Measurements from ENCODE around the gene POLE. TPM values are rescaled to one million over a fixed set of nuclear protein-coding genes. Genes with fewer than 3 reads are reported as not detected.

POLE gene, protein sequence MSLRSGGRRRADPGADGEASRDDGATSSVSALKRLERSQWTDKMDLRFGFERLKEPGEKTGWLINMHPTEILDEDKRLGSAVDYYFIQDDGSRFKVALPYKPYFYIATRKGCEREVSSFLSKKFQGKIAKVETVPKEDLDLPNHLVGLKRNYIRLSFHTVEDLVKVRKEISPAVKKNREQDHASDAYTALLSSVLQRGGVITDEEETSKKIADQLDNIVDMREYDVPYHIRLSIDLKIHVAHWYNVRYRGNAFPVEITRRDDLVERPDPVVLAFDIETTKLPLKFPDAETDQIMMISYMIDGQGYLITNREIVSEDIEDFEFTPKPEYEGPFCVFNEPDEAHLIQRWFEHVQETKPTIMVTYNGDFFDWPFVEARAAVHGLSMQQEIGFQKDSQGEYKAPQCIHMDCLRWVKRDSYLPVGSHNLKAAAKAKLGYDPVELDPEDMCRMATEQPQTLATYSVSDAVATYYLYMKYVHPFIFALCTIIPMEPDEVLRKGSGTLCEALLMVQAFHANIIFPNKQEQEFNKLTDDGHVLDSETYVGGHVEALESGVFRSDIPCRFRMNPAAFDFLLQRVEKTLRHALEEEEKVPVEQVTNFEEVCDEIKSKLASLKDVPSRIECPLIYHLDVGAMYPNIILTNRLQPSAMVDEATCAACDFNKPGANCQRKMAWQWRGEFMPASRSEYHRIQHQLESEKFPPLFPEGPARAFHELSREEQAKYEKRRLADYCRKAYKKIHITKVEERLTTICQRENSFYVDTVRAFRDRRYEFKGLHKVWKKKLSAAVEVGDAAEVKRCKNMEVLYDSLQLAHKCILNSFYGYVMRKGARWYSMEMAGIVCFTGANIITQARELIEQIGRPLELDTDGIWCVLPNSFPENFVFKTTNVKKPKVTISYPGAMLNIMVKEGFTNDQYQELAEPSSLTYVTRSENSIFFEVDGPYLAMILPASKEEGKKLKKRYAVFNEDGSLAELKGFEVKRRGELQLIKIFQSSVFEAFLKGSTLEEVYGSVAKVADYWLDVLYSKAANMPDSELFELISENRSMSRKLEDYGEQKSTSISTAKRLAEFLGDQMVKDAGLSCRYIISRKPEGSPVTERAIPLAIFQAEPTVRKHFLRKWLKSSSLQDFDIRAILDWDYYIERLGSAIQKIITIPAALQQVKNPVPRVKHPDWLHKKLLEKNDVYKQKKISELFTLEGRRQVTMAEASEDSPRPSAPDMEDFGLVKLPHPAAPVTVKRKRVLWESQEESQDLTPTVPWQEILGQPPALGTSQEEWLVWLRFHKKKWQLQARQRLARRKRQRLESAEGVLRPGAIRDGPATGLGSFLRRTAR (N-terminal part only)
- 144 and 154 TPM in 2 replicates for total RNA-seq

GRCh38 chr12:132687211-132688164 is at the start of gene POLE, which contains the start of gene PXMP2:
TSS of gene POLE (minus strand) at chr12:132687342. CDS start at chr12:132687315, 27 bp downstream.
TSS of gene PXMP2 (plus strand) at chr12:132687587. CDS start at chr12:132687671, 84 bp downstream.
- intact Hi-C loops (cut with micrococcal nuclease) = loop anchor here (1.0 to 5.0 kb wide), 5 partner anchors 23 to 545 kb away; partner anchors contain the start of genes ANKLE2, DDX51, NOC4L and PGAM5

GRCh38 chr12:132736913-132737312 is 49.8 kb upstream of the POLE start:
- intact Hi-C loops (cut with micrococcal nuclease) = no loop called here

GRCh38 chr12:132736378-132736777 is 49.2 kb upstream of the POLE start:
- intact Hi-C loops (cut with micrococcal nuclease) = no loop called here

DNA sequence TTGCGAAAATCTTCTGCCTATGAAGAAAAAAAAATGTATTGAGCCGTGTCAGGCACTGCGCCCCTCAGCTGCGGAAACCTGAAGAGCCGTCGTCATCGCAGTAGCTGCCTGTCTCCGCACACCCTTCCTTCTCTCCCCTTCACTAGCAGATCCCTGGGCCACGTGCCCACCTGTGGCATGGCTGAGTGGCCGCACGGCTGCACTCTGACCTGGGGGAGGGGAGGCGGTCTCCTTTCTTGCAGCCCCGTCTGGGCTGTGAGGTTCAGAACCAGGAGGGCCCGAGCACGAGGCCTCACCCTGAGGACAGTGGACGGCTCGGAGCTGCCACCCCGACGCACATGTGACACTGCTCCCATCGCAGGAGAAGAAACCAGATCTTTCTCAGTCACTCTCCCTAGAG is 48.4 kb upstream of the POLE start:
- intact Hi-C loops (cut with micrococcal nuclease) = no loop called here

GRCh38 chr12:132734206-132734605 is 47.1 kb upstream of the POLE start:
- intact Hi-C loops (cut with micrococcal nuclease) = no loop called here

DNA sequence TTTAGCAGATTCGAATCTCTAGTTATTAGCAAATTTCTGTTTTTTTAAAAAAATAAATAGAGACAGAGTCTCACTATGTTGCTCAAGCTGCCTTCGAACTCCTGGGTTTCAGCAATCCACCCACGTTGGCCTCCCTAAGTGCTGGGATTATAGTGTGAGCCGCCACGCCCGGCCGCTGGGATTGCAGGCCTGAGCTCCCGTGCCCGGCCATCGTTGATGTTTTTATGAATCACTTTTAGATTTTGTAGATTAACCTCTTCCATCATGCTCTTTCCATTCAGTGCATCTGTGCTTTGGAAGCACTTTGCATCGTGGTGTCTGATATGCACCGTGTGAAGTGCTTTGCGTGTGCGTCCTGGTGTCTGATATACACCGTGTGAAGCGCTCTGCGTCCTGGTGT is 44.4 kb upstream of the POLE start:
- intact Hi-C loops (cut with micrococcal nuclease) = no loop called here

- intact Hi-C loops (cut with micrococcal nuclease) = no loop called here
Observed at GRCh38 chr12:132730353-132730752, 43.2 kb upstream of the POLE start.

- intact Hi-C loops (cut with micrococcal nuclease) = no loop called here
Observed at GRCh38 chr12:132729541-132730320, 42.6 kb upstream of the POLE start.

GRCh38 chr12:132728502-132728901 is 41.4 kb upstream of the POLE start:
- intact Hi-C loops (cut with micrococcal nuclease) = no loop called here

- intact Hi-C loops (cut with micrococcal nuclease) = no loop called here
Observed at GRCh38 chr12:132727091-132727794, 40.1 kb upstream of the POLE start.

GRCh38 chr12:132726386-132726785 is 39.2 kb upstream of the POLE start:
- intact Hi-C loops (cut with micrococcal nuclease) = no loop called here

DNA sequence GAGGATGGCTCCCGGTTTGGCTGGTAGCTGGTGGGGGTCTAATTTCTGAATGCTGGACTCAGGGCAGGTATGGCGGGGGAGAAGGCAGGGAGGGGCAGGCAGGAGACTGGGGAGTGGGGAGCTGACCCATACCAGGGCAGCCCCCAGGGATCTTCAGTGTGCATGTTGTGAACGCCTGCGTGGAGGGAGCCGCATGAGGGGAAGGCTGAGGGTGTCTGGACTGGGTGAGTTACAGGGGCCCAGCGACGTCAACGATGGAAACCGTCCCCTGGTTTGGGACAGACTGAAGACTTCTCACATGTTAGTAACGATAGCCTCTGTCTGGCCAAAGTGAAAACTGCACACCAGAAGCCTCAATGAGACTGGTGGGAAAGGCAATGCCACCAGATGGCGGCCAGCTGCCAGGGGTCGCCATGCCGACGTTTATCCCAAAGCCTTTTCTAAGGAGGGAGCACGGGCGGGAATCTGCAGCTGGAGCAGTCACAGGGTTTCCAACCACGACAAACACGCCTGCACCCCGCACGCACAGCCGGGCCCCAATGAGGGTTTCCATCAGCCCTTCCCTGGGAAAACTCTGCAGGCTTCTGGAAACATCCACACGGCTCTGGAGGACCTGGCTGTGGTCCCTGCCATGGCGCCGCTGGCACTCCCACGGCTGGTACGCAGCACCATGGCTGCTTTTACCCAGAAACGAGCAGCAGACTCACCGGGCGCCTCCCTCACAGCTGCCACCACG is 37.5 kb upstream of the POLE start:
- intact Hi-C loops (cut with micrococcal nuclease) = no loop called here

- intact Hi-C loops (cut with micrococcal nuclease) = no loop called here
Observed at GRCh38 chr12:132723764-132724140, 36.6 kb upstream of the POLE start.

DNA sequence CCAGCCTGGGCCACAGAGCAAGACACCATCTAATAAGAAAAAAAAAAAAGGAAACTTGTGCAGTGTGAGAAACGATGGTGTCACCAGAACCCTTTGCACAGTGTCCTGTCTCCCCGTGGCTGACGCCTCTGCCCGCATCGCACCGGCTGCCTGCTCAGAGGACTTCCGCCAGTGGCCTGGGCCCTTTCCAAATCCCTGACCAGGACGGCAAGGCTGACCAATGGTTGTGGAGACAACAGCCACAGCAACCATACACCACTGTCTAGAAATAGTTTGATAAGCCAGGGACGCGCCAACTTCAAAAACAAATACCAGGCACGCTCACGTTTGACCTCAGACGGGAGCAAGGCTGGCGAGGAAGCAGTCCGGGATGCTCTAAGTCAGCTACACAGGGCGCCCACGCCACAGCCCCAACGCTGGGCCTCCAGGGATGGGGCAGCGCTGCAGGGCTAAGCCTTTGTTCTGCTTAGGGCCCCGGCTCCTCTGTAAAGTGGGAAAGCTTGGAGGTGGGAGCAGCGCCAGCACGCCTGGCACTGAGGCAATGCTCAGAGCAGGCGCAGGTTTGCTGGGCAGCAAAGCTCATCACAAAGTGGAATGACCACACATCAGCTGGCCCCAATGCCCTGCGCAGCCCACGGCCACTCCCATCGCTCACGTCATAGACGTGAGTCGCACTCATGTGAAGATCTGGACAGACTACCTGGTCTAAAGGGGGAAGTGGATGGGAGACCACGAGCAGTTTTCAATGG is 36.0 kb upstream of the POLE start:
- intact Hi-C loops (cut with micrococcal nuclease) = no loop called here

GRCh38 chr12:132720606-132721345 is 33.6 kb upstream of the POLE start:
- intact Hi-C loops (cut with micrococcal nuclease) = no loop called here

- intact Hi-C loops (cut with micrococcal nuclease) = no loop called here
Observed at GRCh38 chr12:132719954-132720324, 32.8 kb upstream of the POLE start.

All from T-helper 2 cell treated with Interferon-gamma antibody and Interleukin-4, amounts not matched to agents 100 ng/mL and 5 ng/mL, for 36 hours (primary cell).